ENCODE measurements around the gene SYPL1.

- TF ChIP-seq POLR2A (IDR thresholded peaks at IDR 0.05; ENCODE audit: low read depth, low read length) (no peak), FOS (IDR thresholded peaks at IDR 0.05; ENCODE audit: borderline replicate concordance, insufficient read depth, low read length) (no peak), MAX (IDR thresholded peaks at IDR 0.05; ENCODE audit: insufficient read depth, insufficient read length) (no peak), POLR2AphosphoS5 (IDR thresholded peaks at IDR 0.05; ENCODE audit: insufficient read depth, low read depth, low read length) (no peak), EZH2 (IDR thresholded peaks at IDR 0.05; ENCODE audit: borderline replicate concordance, low read depth, low read length, severe bottlenecking) (no peak), CTCF (IDR thresholded peaks at IDR 0.05; ENCODE audit: extremely low read depth in 1 of 2, insufficient read depth in 1 of 2, low read depth in 1 of 2, low read length in 2 of 2) (no peak), GATA2 (IDR thresholded peaks at IDR 0.05; ENCODE audit: insufficient read depth, insufficient read length, low read depth, low read length) (no peak)
Measured at GRCh38 chr7:106124186-106124585, 12.1 kb upstream of the SYPL1 start.

Measured in endothelial cell of umbilical vein (primary cell).